ENCODE measurements around the gene ADAMTS2.
A peak's percentile ranks its signal among the peaks of the same experiment; 100 is the strongest.

The ADAMTS2 gene

DNA sequence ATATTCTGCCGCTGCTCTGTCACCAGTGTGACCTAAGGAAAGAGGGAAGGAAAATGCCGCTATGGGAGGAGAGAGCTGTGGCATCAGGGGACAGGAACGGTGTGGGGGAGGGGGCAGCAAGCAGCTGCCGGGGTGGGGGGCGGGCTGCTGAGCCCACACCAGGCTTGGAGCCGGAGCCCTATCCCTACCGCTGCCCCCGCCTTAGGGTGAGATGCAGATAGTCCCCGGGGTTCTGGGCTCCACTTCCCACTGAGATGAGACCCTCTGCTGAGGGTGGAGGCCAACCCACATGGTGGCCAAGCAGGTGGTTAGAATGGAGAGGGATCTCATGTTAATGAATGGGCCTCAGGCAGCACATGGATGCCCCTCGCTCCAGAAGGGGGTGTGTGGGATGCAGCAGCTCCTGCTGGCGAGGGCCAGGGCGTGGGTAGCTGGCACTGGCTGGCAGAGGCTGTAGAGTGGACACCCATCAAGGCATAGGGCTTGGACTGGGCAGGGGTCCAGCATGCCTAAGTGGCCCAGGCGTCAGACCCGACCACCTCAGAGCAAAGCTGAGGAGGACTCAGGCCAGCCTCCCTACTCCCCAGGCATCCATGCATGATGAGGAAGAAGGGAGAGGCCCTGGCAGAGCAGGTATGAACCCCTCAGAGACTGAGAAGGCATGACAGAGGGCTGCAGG lies 153.6 kb downstream of the ADAMTS2 start:
- no peak overlapping the region for H3K4me3 ChIP-seq (ENCODE audit: low read depth, low read length)
- DNase-seq (ENCODE audit: low read depth): no peak
- no peak for TF ChIP-seq CTCF (conservative IDR thresholded peaks at IDR 0.05; ENCODE audit: low read depth, low read length)

DNA sequence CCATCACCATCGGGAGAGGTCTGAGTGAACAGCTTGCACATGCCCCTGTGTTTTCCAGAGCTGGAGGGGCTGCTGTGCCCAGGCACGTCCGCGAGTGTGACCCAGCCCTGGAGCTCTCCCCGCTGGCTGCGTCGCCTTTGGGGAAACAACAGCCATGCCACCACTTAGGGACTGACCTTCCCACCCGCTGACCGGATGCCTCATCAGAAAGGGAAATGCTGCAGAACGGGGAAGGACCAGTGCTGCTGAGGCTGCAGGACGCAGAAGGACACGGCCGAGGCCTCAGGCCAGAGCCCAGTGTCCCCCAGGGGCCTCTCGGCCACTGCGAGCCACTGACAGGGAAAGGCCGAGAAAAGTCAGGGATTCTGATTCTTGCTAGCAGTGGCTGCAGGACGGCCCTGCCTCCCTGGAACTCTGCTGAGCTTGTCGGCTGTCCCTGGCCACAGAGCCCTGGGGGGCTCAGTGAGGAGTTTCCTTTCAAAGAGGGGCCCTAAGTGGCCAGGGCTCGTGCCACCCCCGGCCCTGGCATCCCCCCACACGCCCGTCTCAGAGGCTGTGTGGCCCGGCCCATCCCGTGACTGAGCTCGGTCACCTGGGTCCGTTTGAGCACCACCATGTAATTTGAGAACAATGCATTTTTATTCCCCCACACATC lies 154.3 kb downstream of the ADAMTS2 start:
- no peak for DNase-seq (ENCODE audit: low read depth)
- no peak for TF ChIP-seq CTCF (conservative IDR thresholded peaks at IDR 0.05; ENCODE audit: low read depth, low read length)
- no peak overlapping the region for H3K4me3 ChIP-seq (ENCODE audit: low read depth, low read length)

GRCh38 chr5:179188636-179189035 lies 156.6 kb downstream of the ADAMTS2 start:
- no peak for TF ChIP-seq CTCF (conservative IDR thresholded peaks at IDR 0.05; ENCODE audit: low read depth, low read length)
- no peak overlapping the region for H3K4me3 ChIP-seq (ENCODE audit: low read depth, low read length)
- DNase-seq (ENCODE audit: low read depth): no peak

- H3K4me3 ChIP-seq (ENCODE audit: low read depth, low read length): no peak overlapping the region
- no peak for DNase-seq (ENCODE audit: low read depth)
- no peak for TF ChIP-seq CTCF (conservative IDR thresholded peaks at IDR 0.05; ENCODE audit: low read depth, low read length)
Observed at GRCh38 chr5:179187681-179188575, 157.3 kb downstream of the ADAMTS2 start.

DNA sequence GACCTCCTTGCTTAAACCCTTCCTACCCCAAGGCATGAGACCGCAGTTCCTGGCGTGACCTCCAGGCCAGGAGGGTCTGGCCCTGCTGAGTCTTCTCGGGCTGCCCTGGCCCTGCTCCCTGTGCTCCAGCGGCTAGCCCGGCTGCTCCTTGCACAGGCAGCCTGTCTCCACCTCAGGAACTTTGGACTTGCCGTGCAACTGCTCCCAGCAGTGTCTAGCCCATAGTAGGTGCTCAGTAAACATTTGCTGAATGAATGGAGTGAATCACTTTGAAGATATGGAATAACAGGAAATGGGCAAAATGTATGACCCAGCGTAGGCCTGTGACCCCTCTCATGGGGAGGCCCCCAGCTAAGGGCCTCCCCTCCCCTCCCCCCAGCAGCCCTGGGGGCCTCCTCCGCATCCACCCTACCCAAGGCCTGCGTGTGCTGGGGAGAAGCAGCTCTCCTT lies 158.0 kb downstream of the ADAMTS2 start:
- no peak for DNase-seq (ENCODE audit: low read depth)
- TF ChIP-seq CTCF (conservative IDR thresholded peaks at IDR 0.05; ENCODE audit: low read depth, low read length): peak; percentile 20
- H3K4me3 ChIP-seq (ENCODE audit: low read depth, low read length): no peak overlapping the region

DNA sequence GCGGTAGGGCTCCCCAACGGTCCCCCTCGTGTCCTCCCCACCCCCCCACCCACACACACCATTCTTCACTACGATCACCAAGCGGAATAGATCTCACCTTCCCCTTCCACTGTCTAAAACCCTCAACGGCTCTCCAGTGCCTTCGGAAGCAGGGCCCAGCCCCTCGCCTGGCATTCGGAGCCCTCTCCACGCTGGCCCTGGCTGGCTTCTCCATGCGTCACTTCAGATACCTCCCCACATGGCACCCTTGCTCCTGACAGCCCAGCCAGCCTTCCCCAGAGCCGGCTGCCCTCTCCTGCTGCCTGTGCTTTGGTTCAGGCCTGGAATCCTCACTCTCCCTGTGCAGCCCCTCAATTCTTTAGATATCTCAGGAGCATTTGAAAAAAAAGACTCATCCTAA lies 158.5 kb downstream of the ADAMTS2 start:
- no peak for DNase-seq (ENCODE audit: low read depth)
- no peak overlapping the region for H3K4me3 ChIP-seq (ENCODE audit: low read depth, low read length)
- no peak for TF ChIP-seq CTCF (conservative IDR thresholded peaks at IDR 0.05; ENCODE audit: low read depth, low read length)

All from choroid plexus epithelial cell (primary cell).